Measurements from ENCODE around the gene USP50. TPM values are rescaled to one million over a fixed set of nuclear protein-coding genes. Genes with fewer than 3 reads are reported as not detected.
"Not testable (repeated sequence)": the region's sequence is repeated elsewhere in the genome, so short reads cannot be mapped to it uniquely, and the experiment has no call there.

The USP50 gene
- polyA plus RNA-seq, 3 donors, result not detected

- no peaks in the 10 kb centered on the region for H3K4me1 Mint-ChIP-seq
- no peak overlapping the region for H3K9ac ChIP-seq (ENCODE audit: insufficient read depth, low read length, poor library complexity, severe bottlenecking)
- H3K79me2 ChIP-seq (ENCODE audit: insufficient read depth, low read length), result no peaks in the 10 kb centered on the region
- H3K27ac Mint-ChIP-seq, result no peak overlapping the region
- no peak overlapping the region for H3K4me2 ChIP-seq (replicated peaks; ENCODE audit: extremely low read depth, low read length, poor library complexity, severe bottlenecking)
- H3K4me3 ChIP-seq (replicated peaks in 1 of 3; ENCODE audit: low read depth in 2 of 3, low read length in 3 of 3), result no peak overlapping the region
- H2AFZ ChIP-seq (ENCODE audit: insufficient read depth, low read depth, low read length, poor library complexity, severe bottlenecking), result no peak overlapping the region
- no peaks in the 10 kb centered on the region for H3K27me3 Mint-ChIP-seq (ENCODE audit: low read depth in 3 of 3)
- H3K36me3 ChIP-seq (replicated peaks in 1 of 2; ENCODE audit: control insufficient read depth in 1 of 2, insufficient read depth in 2 of 2, low read length in 2 of 2), result peaks cover 76 to 96% of the 10 kb centered on the region in 2 donors
- H3K4me3 Mint-ChIP-seq, result no peak overlapping the region
- intact Hi-C loops (cut with micrococcal nuclease), result no loop called here
- no peaks in the 10 kb centered on the region for H4K20me1 ChIP-seq (ENCODE audit: insufficient read depth, low read length)
- no peaks in the 10 kb centered on the region for H3K27me3 ChIP-seq (ENCODE audit: control insufficient read depth in 2 of 2, insufficient read depth in 2 of 2, low read length in 2 of 2)
- no peaks in the 10 kb centered on the region for H3K9me3 Mint-ChIP-seq
- H3K27ac ChIP-seq (ENCODE audit: low read depth in 1 of 2, low read length in 2 of 2), result no peak overlapping the region
- peaks cover 73 to 87% of the 10 kb centered on the region in 2 donors for H3K36me3 Mint-ChIP-seq
- no peaks in the 10 kb centered on the region for H3K4me1 ChIP-seq (ENCODE audit: control insufficient read depth in 1 of 2, insufficient read depth in 2 of 2, low read length in 2 of 2)
- WGBS (ENCODE audit: insufficient coverage), result 17% methylated on average over 2 of the region's 3 CpGs
- H3K9me3 ChIP-seq (replicated peaks in 1 of 2; ENCODE audit: control insufficient read depth in 1 of 2, insufficient read depth in 1 of 2, low read length in 2 of 2), result no peaks in the 10 kb centered on the region
- no peak for TF ChIP-seq CTCF (IDR thresholded peaks at IDR 0.05)
- no peak for DNase-seq
Measured at GRCh38 chr15:50500352-50500751, 46.1 kb downstream of the USP50 start.

- H3K4me3 Mint-ChIP-seq, result no peak overlapping the region
- Histone ChIP-seq H3K36me3 (replicated peaks in 1 of 2; ENCODE audit: control insufficient read depth in 1 of 2, insufficient read depth in 2 of 2, low read length in 2 of 2) (peaks cover 91 to 98% of the 10 kb centered on the region in 2 donors), H3K27me3 (ENCODE audit: control insufficient read depth in 2 of 2, insufficient read depth in 2 of 2, low read length in 2 of 2) (no peaks in the 10 kb centered on the region), H3K4me3 (replicated peaks in 1 of 3; ENCODE audit: low read depth in 2 of 3, low read length in 3 of 3) (no peak overlapping the region), H3K9me3 (replicated peaks in 1 of 2; ENCODE audit: control insufficient read depth in 1 of 2, insufficient read depth in 1 of 2, low read length in 2 of 2) (no peaks in the 10 kb centered on the region), H3K4me2 (replicated peaks; ENCODE audit: extremely low read depth, low read length, poor library complexity, severe bottlenecking) (no peak overlapping the region), H2AFZ (ENCODE audit: insufficient read depth, low read depth, low read length, poor library complexity, severe bottlenecking) (no peak overlapping the region), H4K20me1 (ENCODE audit: insufficient read depth, low read length) (no peaks in the 10 kb centered on the region), H3K79me2 (ENCODE audit: insufficient read depth, low read length) (no peaks in the 10 kb centered on the region), H3K4me1 (ENCODE audit: control insufficient read depth in 1 of 2, insufficient read depth in 2 of 2, low read length in 2 of 2) (no peaks in the 10 kb centered on the region), H3K9ac (ENCODE audit: insufficient read depth, low read length, poor library complexity, severe bottlenecking) (no peak overlapping the region), H3K27ac (ENCODE audit: low read depth in 1 of 2, low read length in 2 of 2) (no peak overlapping the region)
- peaks cover 83 to 87% of the 10 kb centered on the region in 2 donors for H3K36me3 Mint-ChIP-seq
- 100% methylated on average over 2 of the region's 2 CpGs for WGBS (ENCODE audit: insufficient coverage)
- intact Hi-C loops (cut with micrococcal nuclease), result loop anchor here (10.0 kb wide), 2 partner anchors 958 to 978 kb away; no protein-coding TSS in a partner anchor
- H3K9me3 Mint-ChIP-seq, result no peaks in the 10 kb centered on the region
- no peaks in the 10 kb centered on the region for H3K27me3 Mint-ChIP-seq (ENCODE audit: low read depth in 3 of 3)
- TF ChIP-seq CTCF (IDR thresholded peaks at IDR 0.05), result no peak
- no peaks in the 10 kb centered on the region for H3K4me1 Mint-ChIP-seq
- no peak overlapping the region for H3K27ac Mint-ChIP-seq
- DNase-seq, result no peak
Measured at GRCh38 chr15:50496692-50497091, 49.8 kb downstream of the USP50 start.

DNA sequence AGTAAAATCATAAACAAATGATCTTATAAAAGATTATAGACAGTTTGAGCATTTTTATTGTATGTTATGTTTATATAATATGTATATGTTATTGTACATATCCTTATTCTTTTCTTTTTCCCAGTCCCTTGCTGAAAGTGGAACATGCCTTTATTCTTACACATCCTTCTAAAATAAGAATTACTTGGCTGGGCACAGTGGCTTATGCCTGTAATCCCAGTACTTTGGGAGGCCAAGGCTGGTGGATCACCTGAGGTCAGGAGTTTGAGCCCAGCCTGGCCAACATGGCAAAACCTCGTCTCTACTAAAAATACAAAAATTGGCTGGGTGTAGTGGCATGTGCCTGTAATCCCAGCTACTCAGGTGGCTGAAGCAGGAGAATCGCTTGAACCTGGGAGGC lies 51.9 kb downstream of the USP50 start:
- not testable (repeated sequence) for H3K27me3 Mint-ChIP-seq (ENCODE audit: low read depth in 3 of 3)

More for the DNA sequence above, 51.9 kb downstream of the USP50 start:
- not testable (repeated sequence) for H2AFZ ChIP-seq (ENCODE audit: insufficient read depth, low read depth, low read length, poor library complexity, severe bottlenecking); H3K9me3 Mint-ChIP-seq; H3K9me3 ChIP-seq (replicated peaks in 1 of 2; ENCODE audit: control insufficient read depth in 1 of 2, insufficient read depth in 1 of 2, low read length in 2 of 2); H3K4me2 ChIP-seq (replicated peaks; ENCODE audit: extremely low read depth, low read length, poor library complexity, severe bottlenecking); H3K27ac ChIP-seq (ENCODE audit: low read depth in 1 of 2, low read length in 2 of 2); H3K9ac ChIP-seq (ENCODE audit: insufficient read depth, low read length, poor library complexity, severe bottlenecking); H3K4me3 Mint-ChIP-seq; H4K20me1 ChIP-seq (ENCODE audit: insufficient read depth, low read length); H3K79me2 ChIP-seq (ENCODE audit: insufficient read depth, low read length); H3K4me3 ChIP-seq (replicated peaks in 1 of 3; ENCODE audit: low read depth in 2 of 3, low read length in 3 of 3); H3K4me1 Mint-ChIP-seq; H3K27me3 ChIP-seq (ENCODE audit: control insufficient read depth in 2 of 2, insufficient read depth in 2 of 2, low read length in 2 of 2); DNase-seq; H3K4me1 ChIP-seq (ENCODE audit: control insufficient read depth in 1 of 2, insufficient read depth in 2 of 2, low read length in 2 of 2)
- Mint-ChIP-seq H3K27ac (peak overlapping the region in 1 of 7 donors; percentile 61), H3K36me3 (peaks cover 89 to 92% of the 10 kb centered on the region in 2 donors)
- intact Hi-C loops (cut with micrococcal nuclease), result loop anchor here (10.0 kb wide), 2 partner anchors 960 to 980 kb away; no protein-coding TSS in a partner anchor
- H3K36me3 ChIP-seq (replicated peaks in 1 of 2; ENCODE audit: control insufficient read depth in 1 of 2, insufficient read depth in 2 of 2, low read length in 2 of 2), result peaks cover 91 to 97% of the 10 kb centered on the region in 2 donors
- 100% methylated on average over 2 of the region's 2 CpGs for WGBS (ENCODE audit: insufficient coverage)

Data from CD14-positive monocyte (primary cell).